Muscle of back (tissue), 11 donors: ENCODE measurements around the gene PIK3CB. TPM values are rescaled to one million over a fixed set of nuclear protein-coding genes. Genes with fewer than 3 reads are reported as not detected.
"Not testable (repeated sequence)": the region's sequence is repeated elsewhere in the genome, so short reads cannot be mapped to it uniquely, and the experiment has no call there.

Experiments
- DNase-seq, 3 donors: peaks; one replicate each; pipeline versions ENCODE4 v3.0.0 to v3.0.0-alpha.2; 2013
- polyA plus RNA-seq, 10 donors: library from polyadenylated mRNA; unstranded; fragments of 120-200 nt; gene quantifications; one replicate each; pipeline ENCODE4 v1.2.1, GENCODE V29; 2013; ENCODE audit not compliant: insufficient read length in 10 of 10

Gene PIK3CB
- polyA plus RNA-seq, 10 donors: 7.2 to 15.3 (median 10.1) TPM

DNA sequence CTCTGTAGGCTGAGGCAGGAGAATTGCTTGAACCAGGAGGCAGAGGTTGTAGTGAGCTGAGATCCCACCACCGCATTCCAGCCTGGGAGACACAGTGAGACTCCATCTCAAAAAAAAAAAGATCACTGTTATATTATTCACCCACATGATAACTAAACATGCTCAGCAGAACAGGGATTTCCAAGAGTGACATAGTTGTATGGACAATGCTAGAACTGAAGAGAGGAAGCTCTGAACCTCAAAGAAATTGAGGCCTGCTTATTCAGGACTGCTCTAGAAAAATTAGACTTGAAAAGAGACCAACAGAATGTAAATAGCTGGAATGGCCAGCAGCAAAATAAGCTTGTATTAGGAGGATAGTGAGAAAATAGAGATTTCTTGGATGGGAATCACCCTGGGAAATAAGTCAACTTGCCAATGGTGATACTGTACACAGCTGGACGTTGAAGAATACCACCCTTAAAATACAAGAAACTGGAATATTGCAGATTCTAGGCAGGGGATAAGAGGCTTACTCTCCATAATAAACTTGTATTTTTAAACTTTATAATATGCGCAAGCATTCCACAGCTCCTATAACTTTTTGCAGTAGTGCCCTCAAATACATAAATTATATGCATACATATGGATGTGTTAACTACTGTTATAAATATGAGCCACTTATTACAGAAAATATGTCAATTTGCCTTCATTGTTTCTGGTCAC is 28.2 kb downstream of the PIK3CB start:
- DNase-seq: peak in 2 of 3 donors; percentile 1 to 11

DNA sequence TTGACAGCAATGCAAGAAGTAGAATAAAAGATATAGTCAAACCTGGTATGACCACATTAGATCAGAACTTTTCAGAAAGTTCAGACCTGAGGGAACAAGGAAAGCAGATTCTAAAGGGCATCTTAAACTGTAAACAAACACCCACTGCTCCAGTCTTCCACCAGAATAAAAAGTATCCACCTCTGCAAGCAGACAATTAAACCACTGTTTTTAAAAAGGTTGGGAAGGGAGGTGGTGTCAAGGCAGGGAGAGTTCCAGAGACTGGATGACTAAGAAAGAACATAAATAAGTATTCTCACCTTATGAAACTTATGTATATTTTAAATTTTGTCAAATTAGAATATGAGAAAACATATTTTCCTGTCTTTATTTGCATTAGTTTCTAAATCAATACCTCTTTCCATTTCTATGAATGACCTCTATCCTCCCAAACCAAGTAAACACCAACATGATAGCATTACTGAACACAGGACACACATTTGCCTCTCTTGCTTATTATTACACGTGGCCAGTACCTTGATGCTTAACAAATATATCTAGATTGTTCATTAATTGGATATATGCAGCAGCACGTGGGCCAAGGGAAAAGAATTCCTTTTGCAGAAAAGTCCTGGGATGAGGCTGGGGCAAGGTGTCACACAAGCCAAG is 31.6 kb downstream of the PIK3CB start:
- no peak for DNase-seq

DNA sequence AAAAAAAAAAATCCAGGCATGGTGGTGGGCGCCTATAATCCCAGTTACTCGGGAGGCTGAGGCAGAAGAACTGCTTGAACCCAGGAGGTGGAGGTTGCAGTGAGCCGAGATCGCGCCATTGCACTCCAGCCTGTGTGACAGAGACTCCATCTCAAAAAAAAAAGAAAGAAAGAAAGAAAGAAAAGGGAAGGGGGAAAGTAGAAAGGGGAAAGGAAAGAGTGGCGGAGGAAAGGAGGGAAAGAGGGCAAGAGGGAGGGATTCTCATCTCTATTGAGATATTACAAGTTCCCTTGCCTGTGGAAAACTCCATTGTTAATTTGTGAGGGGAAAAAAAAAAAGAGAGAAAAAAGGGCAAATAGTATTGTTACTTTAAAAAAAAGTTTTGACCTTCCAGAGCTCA is 32.5 kb downstream of the PIK3CB start:
- DNase-seq: not testable (repeated sequence)

DNA sequence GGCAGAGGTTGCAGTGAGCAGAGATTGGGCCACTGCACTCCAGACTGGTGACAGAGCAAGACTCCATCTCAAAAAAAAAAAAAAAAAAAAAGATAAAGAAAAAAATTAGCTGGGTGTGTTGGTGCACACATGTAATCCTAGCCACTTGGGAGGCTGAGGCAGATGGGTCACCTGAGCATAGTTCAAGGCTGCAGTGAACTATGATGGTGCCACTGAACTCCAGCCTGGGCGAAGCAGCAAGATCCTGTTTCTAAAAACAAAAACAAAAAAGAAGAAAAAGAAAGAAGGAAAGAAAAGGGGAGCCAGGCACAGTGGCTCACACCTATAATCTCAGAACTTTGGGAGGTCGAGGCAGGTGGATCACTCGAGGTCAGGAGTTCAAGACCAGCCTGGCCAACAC is 32.9 kb downstream of the PIK3CB start:
- no peak for DNase-seq

DNA sequence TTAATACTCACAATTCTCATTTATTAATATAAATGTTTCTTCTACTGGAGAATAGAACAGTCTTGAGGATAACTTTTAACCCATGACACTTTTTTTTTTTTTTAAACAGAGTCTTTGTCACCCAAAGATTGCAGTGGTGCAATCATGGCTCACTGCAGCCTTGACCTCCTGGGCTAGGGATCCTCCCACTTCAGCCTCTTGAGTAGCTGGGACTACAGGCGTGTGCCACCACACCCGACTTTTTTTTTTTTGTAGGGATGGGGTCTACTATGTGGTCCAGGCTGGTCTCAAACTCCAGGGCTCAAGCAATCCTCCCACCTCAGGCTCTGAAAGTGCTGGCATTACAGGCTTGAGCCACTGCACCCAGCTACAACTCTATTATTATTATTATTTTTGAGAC is 34.5 kb downstream of the PIK3CB start:
- DNase-seq: no peak

DNA sequence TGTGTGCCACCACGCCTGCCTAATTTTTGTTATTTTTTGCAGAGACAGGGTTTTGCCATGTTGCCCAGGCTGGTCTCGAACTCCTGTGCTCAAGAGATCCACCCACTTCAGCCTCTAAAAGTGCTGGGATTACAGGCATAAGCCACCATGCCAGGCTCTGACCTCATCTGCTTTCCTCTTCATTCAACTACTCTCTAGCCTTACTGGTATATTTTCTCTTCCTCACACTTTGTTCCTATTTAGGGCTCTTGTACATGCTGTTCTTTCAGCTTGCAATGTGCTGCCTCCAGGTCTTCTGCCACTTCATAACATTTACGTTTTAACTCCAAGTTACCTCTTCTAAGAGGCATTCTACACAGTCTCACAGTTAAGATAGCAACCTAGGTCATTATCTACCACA is 34.9 kb downstream of the PIK3CB start:
- DNase-seq: no peak

DNA sequence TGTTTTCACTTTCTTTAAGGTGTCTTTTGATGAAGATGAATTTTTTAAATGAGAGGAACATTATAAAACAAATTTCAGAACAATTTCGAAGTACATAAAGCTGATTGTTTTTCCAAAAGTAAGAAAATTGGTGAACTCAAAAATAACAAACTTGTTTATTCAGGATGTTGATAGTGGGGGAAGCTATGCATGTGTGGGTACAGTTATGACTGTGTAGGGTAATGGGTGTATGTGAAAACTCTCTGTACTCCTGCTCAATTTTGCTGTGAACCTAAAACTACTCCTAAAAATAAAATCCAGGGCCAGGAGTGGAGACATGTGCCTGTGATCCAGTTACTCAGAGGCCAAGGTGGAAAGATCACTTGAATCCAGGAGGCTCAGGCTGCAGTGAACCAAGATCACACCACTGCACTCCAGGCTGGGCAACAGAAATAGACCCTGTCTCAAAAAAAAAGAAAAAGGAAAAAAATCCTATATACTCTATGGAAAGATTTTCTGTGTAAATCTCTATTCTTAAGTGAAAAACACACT is 37.2 kb downstream of the PIK3CB start:
- no peak for DNase-seq

DNA sequence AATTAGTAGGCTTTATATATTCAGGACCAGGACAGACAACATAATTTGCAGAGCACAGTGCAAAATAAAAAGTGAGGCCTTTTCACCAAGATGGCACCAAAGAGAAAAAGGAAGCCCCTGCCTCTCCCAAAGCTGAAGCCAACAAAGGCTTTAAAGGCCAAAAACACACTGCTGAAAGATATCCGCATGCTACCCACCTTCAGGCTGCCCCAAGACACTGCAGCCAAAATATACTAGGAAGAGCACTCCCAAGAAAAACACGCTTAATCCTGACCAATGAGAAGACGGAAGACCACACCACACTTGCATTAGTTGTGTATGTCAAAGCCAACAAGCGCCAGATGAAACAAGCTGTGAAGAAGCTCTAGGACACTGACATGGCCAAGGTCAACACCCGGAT is 38.0 kb downstream of the PIK3CB start:
- DNase-seq: no peak

DNA sequence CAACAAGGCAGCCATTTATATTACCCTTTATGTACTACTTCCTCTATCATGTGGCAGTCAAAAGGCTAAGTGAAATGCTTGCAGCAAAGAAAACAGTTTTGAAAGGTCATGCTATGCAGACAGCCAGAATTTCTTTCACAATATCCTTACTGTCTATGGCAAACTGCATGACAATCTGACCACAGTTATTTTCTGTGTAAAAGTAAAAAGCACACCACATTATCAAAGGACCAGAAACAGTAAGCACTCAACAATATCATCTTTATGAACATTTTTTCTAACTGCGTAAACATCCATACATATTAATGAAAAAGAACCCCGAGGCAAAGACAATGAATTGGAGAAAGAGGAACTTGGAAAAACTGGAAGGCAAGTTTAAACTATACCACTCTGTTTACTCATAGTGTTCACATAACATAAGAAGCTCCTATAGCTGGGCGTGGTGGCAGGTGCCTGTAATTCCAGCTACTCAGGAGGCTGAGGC is 47.9 kb downstream of the PIK3CB start:
- DNase-seq: peak in 1 of 3 donors; percentile 28

DNA sequence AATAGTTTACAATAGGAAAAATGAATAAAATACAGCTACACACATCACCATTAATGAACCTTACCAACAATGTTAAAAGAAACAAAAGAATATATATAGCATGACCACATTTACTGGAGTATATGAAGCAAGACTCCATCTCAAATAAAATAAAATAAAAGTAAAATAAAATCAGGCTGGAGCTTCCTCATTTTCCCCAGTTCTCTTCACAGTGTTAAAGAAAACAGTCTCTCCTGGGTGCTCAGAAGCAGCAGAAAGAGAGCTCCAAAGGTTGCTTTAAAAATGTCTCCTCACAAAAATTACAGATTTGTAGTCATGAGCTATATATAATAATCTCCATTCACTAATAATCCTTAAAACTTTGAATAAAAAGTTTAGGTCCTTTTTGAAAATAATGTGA is 48.8 kb downstream of the PIK3CB start:
- no peak for DNase-seq

DNA sequence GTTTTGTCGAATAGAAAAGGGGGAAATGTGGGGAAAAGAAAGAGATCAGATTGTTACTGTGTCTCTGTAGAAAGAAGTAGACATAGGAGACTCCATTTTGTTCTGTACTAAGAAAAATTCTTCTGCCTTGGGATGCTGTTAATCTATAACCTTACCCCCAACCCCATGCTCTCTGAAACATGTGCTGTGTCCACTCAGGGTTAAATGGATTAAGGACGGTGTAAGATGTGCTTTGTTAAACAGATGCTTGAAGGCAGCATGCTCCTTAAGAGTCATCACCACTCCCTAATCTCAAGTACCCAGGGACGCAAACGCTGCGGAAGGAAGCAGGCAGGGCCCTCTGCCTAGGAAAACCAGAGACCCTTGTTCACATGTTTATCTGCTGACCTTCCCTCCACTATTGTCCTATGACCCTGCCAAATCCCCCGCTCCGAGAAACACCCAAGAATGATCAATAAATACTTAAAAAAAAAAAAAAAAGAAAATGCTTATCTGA is 49.3 kb downstream of the PIK3CB start:
- not testable (repeated sequence) for DNase-seq

DNA sequence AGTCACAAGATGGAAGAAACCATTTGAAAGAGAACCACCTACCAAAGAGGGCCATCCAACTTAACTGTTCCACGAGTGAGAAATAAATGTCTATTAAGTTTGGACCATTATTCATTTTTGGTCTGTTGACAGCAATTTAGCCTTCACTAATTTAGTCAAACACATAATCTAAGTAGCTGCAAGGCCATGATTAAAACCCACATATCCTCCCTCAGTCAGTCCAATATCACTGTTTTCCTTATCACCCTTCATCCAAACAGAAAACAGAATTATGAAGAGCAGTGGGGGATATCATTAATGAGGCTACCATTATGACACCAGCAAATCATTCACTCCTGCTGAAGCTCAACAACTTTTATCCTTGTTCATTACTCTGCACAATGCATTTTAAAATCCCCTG is 52.0 kb downstream of the PIK3CB start:
- no peak for DNase-seq

DNA sequence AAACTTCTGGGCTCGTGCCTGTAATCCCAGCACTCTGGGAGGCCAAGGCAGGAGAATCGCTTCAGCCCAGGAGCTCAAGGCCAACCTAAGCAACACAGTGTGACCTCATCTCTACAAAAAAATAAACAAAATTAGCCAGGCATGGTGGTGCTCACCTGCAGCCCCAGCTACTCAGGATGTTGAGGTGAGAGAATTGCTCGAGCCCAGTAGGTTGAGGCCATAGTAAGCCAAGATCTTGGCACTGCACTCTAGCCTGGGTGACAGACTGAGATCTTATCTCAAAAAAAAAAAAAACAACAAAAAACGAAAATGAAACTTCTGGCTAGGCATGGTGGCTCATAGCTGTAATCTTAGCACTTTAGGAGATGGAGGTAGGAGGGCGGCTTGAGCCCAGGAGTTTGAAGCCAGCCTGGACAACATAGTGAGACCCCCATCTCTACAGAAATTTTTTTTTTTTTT is 53.7 kb downstream of the PIK3CB start:
- DNase-seq: no peak

DNA sequence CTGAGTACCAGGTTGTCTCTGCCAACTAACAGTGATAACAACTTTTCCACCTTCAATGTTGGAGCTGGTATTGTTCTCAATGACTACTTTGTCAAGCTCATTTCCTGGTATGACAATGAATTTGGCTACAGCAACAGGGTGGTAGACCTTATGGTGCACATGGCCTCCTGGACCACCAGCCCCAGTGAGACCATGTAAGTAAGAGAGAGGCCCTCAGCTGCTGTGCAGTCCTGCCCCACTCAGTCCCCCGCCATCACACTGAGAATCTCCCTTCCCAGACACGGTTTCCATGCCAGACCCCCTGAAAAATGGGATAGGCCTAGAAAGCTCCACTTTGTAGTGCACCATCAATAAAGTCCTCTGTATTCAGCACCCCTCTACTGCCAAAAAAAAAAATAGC is 56.1 kb downstream of the PIK3CB start:
- DNase-seq: no peak

DNA sequence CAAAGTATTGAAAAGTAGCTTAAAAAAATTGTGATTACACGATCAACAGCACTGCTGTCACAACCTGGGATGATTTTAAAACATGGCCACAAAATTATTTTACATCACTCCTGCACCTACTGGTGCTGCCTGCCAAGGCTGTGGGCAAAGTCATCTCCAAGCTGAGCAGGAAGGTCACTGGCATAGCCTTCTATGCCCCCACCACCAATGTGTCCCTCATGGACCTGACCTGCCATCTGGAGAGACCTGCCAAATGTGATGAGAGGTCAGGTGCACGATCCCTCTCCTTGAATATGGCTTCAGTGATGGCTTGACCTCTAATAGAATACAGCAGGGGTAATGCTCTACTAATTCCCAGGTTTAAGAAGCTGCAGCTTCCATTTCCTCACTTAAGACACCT is 57.8 kb downstream of the PIK3CB start:
- no peak for DNase-seq

DNA sequence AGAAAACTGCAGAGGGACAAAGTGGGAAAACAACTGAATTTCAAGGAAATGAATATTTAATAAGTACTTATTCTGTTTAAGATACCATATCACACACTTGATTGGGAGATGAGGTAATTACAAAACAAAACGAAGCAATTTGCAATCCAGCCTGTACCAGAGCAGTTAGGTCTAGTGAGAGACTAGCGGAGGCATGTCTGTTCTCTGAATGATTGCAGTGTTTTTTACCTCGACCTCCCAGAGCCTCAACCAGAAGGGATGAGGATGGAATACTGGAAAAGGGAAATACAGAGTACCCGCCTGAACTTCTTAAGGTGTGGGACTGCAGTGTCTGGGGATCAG is 59.5 kb downstream of the PIK3CB start:
- DNase-seq: no peak

DNA sequence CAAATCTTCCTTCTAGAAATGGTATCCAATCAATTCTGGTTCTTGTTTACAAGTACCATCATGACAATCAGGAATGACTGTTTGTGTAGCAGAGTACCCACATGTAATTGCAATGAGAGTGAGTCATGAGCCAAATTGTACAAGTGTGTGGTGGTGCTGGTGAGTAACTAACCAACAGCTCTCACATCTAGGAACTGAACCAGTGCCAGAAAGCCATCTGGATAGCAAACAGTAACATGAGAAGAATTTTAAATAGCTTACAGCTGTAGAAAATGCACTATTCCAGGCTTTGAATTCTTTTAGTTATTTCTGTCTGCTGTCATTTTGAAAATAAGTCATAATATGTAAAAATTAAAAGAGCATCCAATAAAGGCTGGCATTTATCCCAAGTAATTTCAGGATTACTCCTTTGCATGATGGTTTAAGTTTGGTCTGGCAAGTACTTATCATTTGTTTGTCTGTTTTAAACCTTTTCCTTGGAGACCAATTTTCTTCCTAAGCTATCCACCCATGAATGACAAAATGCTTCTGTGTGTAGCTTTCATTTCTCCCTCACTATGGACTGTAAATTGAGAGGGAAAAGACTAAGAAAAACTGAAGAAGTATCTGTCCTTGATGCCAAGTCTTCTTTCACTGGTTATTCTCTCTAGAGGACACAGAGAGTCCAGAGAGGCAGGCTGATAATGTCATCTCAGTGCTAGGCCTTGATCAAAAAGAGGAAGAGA is 60.0 kb downstream of the PIK3CB start:
- DNase-seq: peak; percentile 86 to 98 (median 92)

DNA sequence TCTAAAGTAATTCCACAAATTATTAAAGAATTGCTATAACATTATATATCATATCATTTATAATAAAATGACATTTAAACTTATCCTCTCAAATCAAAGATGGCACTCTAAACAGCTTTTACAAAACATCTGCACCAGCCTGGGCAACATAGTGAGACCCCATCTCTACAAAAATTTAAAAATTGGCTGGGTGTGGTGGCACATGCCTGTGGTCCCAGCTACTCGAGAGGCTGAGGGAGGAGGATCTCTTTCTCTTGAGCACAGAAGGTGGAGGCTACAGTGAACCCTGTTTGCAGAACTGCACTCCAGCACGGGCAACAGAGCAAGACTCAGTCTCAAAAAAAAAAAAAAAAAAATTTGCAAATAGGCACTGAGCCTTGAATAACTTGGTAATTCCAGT is 63.1 kb downstream of the PIK3CB start:
- no peak for DNase-seq

DNA sequence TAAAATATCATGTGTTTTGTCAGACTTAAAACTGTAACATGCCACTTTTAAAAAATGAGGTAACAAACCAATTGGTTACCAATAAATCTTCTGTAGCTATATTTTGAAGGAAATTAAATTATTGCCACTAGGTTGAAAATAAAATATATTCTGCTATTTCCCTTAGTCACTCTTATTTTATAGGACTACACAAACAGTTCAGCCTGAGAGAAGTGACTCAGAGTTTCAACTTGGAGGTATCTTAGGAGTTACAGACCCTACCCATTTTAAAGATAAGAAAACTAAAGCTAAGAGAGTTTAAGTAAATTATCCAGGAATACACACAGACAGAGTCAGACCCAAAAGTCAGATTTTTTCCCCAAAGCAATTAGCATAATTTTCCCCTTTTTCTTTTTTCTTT is 65.1 kb downstream of the PIK3CB start:
- DNase-seq: no peak

DNA sequence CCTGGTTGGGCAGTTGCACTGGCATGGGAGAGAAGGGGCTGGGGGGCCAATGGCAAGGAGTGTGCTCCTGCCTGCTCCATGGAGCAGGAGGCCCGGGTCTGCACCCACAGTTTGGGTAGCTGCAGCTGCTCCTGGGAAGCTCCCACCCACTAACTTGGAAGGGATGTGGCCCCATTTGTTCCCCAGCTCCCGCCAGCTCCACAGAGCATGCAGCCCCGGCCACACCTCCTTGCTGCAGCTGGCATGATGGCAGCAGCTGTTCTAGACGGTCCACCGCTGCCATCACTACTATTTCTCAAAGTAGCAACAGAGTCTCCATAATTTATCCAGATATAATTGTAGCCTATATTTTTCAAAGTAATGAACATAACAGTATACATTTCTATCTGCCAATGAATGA is 65.8 kb downstream of the PIK3CB start:
- peak; percentile 15 to 48 (median 22) for DNase-seq

DNA sequence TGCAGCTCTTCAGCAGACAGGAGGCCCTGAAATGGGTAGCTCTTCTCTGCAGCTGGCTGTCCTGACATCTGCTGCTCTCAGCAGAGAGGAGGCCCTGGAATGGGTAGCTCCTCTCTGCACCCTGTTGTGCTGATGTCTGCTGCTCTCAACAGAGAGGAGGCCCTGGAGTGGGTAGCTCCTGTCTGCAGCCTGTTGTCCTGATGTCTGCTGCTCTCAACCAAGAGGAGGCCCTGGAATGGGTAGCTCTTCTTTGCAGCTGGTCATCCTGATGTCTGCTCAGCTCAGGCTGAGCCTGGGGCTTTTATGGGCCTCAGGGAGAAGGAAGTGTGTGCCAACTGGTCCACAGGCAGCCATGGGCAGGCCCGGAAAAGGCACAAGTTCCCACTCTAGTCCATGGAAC is 66.6 kb downstream of the PIK3CB start:
- peak in 1 of 3 donors; percentile 21 for DNase-seq

DNA sequence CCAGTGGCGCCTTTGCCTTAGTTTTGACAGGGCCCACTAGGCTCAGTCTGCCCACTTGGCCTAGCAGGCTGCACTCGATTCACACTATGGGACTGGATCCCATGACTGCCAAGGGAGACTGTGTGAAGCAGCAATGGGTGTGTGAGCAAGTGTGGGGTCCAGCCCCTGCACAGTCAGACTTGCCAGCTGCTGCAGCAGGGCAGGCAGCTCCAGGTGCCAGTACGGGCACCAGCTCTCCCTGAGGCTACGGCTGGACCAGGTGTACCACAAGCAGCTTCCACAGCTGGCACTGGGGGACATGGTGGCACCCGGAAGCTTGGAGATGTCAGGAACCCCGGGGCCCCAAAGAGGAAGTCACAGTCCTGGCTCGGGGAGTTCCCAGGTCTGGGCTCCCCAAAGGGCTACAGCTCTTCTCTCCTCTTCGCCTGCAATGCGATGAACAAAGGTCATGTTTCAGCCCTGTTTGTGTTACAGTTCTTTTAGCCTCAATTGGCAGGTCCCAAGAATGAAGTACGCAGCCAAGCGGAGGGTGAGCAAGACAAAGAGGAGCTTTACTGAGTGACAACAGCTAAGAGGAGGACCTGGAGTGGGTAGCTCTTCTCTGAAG is 67.1 kb downstream of the PIK3CB start:
- DNase-seq: no peak
